Adipose tissue (tissue), 3 donors: ENCODE measurements around the gene SMNDC1. TPM values are rescaled to one million over a fixed set of nuclear protein-coding genes. Genes with fewer than 3 reads are reported as not detected.
"Not testable (repeated sequence)": the region's sequence is repeated elsewhere in the genome, so short reads cannot be mapped to it uniquely, and the experiment has no call there.

Experiments used
- H3K27ac ChIP-seq: one replicate; pipeline ENCODE4 v1.5.1; 2013; ENCODE audit warnings: low read depth, low read length
- WGBS, 3 donors: extraction: QIAGEN DNeasy Blood & Tissue Kit; methylation state at CpG; one replicate each; pipeline ENCODE4 v1.1.7; 2013; 5-methylcytosine and 5-hydroxymethylcytosine counted together
- polyA plus RNA-seq, 3 donors: library from polyadenylated mRNA; stranded (reverse); fragments of 200-250 nt; gene quantifications; one replicate each; pipeline ENCODE4 v1.2.3, GENCODE V29; 2013
- donor health status: healthy with polysubstance abuse.
- donor health status: Bipolar disorder and iron deficiency.
- donor health status: healthy.

The SMNDC1 gene
- polyA plus RNA-seq, 3 donors: 4.7 to 13.8 (median 10.0) TPM

DNA sequence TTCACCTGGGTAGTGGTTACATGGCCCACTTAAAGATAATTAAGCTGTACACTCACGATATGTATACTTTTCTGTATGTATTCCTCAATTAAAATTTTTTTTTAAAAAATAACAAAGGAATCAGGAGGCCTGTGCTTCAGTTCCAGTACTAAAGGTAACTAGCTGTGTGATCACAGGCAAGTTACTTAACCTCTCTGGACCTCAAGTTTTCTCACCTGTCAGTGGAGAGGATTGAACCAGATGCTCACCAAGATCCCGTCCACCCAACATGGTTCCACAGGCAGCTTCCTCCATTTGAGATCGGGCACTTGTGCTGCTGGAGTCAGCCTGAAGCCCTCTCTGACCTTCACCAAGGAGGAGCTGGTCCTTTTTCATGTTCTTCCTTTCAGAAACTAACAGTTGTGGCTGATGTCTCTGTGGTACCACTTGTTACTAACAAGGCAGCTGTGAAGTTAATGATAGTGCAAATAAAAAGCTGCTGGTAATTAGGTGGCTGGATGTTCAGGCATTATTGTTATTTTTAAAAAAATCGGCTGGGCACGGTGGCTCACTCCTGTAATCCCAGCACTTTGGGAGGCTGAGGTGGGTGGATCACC lies 29.4 kb upstream of the SMNDC1 start:
- WGBS, 3 donors: 73 to 90% (median 75%) methylated on average over 5 of the region's 5 CpGs
- no peak overlapping the region for H3K27ac ChIP-seq

- 94 to 98% (median 97%) methylated on average over 30 to 32 of the region's 32 CpGs for WGBS, 3 donors
- H3K27ac ChIP-seq: not testable (repeated sequence)
Observed at GRCh38 chr10:110331226-110331795, 26.6 kb upstream of the SMNDC1 start.

DNA sequence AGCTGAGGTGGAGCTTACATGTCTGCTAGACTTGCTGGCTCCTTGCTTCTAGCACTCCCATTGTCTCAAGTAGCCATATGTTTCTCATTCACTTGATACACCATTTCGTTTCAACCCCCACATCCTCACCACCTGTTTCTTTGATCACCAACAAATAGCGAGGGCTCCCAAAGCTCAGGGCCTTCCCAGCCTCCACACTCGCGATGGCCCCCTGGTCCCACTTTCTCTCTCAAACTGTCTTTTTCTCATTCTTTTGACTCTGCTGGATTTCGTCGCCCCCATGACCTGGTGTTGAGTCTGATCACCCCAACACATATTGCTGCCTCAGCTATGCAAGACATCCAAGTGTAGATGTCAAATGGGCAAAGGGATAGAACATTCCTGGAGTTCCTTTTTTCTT lies 26.0 kb upstream of the SMNDC1 start:
- H3K27ac ChIP-seq: no peak overlapping the region
- 88 to 93% (median 88%) methylated on average over 6 of the region's 6 CpGs for WGBS, 3 donors

DNA sequence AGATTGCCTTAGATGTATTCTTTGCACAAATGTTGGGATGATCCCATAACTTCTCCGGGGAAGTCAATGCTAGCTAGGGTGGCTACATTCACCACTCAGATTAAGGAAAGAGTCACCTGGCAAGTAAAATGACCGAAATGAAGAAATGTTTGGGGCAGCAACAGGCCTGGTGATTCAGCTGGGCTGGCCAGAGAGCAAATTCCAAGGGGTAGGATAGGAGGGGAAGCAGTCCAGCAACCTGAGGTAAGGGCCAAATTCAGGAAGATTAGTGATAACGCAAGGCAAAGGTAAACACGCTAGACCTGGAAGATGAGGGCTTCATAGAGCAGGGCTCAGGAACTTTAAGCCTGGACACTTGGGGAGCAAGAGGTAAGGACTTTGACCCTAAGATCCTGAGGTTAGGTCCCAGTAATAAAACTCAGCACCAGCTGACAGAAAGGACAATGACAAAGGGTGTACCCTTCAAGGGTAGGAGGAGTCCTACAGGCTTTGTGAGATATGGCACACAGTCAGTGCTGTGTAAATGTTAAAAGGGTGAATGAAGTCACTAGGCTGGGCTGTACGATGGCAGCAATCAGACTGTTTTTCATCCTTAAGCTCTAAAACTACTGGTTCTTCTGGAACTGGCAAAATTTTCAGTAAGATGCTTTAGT lies 22.7 kb upstream of the SMNDC1 start:
- H3K27ac ChIP-seq: no peak overlapping the region
- 82 to 91% (median 85%) methylated on average over 5 of the region's 5 CpGs for WGBS, 3 donors

DNA sequence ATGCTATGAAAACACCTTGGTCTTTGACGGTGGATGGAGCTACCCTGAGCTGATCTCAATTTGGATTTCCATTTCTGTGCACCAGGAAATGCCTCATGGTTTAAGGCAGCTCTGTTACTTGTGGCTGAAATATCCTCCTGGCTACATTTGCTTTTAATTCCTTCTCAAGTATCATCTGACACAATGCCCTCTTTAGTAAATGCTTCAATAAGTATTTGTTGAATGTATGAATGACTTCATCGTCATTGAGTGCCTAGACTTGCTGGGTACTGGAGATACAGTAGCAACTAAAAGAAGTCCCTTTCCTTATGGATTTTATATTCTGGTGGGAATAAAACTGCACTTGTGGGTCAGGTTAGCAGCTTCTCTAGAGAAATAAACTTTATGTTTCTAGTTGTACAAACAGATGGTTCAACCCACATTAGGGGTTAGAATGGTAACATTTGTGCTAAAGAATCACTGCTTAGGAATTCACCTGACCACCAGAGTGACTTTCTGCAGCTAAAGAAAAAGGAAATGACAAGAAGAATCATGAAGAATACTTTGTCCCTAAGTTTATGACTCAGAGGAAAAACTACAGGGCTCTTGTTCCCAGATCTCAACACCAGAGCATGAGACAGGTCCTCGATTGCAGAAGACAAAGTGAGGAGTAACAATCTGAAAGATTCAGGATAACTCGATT lies 21.8 kb upstream of the SMNDC1 start:
- 74 to 89% (median 84%) methylated on average over 4 of the region's 4 CpGs for WGBS, 3 donors
- no peak overlapping the region for H3K27ac ChIP-seq

DNA sequence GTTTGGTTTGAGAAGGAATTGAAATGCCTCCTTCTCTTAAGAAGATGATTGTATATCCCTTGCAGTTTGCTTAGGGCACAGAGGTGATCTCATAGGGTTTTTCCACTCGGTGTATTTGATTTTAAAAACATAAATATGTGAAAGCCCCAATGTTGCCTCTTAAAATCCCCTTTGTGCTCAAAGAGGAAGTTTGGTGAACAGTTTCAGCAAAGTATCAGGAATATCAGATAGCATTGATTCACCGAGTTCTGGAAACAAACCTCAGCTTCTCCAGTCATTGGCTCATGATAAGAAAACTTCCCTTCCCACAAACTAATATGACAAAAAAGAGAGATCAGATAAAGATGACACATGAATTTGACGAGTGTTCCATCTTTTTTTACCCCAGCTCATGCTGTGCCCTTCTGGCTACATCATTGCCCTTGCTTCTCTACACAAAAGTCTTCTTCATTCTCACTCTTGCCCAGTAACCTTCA lies 20.1 kb upstream of the SMNDC1 start:
- 31 to 50% (median 49%) methylated on average over 3 of the region's 3 CpGs for WGBS, 3 donors
- H3K27ac ChIP-seq: no peak overlapping the region

GRCh38 chr10:110324201-110324804 lies 19.6 kb upstream of the SMNDC1 start:
- no peak overlapping the region for H3K27ac ChIP-seq
- WGBS, 3 donors: 57 to 81% (median 77%) methylated on average over 5 of the region's 5 CpGs

- H3K27ac ChIP-seq: no peak overlapping the region
- WGBS, 3 donors: 75 to 79% (median 76%) methylated on average over 2 of the region's 2 CpGs
Observed at GRCh38 chr10:110323503-110323902, 18.8 kb upstream of the SMNDC1 start.

- 77 to 88% (median 86%) methylated on average over 6 of the region's 6 CpGs for WGBS, 3 donors
Observed at GRCh38 chr10:110321869-110322620, 17.3 kb upstream of the SMNDC1 start.

GRCh38 chr10:110317866-110318850 lies 13.4 kb upstream of the SMNDC1 start:
- no peak overlapping the region for H3K27ac ChIP-seq
- 76 to 93% (median 87%) methylated on average over 15 of the region's 15 CpGs for WGBS, 3 donors

More at GRCh38 chr10:110321869-110322620, 17.3 kb upstream of the SMNDC1 start:
- H3K27ac ChIP-seq: no peak overlapping the region

DNA sequence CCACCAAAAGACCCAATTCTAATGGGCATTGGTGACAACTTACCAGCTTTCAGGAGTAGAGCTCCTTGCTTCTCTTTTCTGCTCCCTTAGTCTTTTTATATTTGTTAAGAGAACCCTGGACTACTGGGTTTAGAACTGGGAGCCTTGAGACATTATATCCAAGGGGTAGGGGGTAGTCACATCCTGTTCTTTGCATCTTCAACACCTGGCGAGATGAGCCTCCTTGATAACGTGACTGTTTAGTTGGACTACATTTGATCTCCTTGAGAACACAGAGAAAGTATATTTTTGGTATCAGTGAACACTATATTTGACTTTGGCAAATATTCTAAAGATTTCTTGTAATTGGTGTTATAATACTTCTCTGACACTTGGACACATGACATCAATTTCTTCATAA lies 9.0 kb upstream of the SMNDC1 start:
- no peak overlapping the region for H3K27ac ChIP-seq
- WGBS, 3 donors: 49 to 84% (median 83%) methylated on average over 2 of the region's 2 CpGs

GRCh38 chr10:110312206-110312605 lies 7.5 kb upstream of the SMNDC1 start:
- 57 to 85% (median 80%) methylated on average over 2 of the region's 2 CpGs for WGBS, 3 donors
- no peak overlapping the region for H3K27ac ChIP-seq

GRCh38 chr10:110311357-110311949 lies 6.7 kb upstream of the SMNDC1 start:
- H3K27ac ChIP-seq: no peak overlapping the region
- WGBS, 3 donors: 2 to 5% (median 4%) methylated on average over 3 of the region's 3 CpGs

DNA sequence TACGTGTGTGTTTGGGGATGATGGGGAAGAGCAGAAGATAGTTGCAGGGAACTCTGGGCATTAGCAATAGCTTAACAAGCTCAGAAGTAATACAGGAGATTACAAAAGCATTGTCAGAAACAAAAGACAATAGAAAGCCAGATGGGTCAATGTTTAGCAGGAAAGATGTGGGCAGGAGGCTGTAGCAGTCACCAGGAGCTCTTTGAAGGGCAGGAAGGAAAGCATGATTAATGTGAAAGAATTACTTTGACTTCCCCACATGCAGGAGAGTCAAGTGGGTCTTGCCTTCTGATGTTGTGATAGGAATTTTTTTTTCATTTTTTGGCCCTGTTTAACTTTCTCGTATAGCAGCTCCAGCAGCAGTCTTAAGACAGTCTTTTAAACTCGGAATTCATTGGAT lies 6.0 kb upstream of the SMNDC1 start:
- H3K27ac ChIP-seq: no peak overlapping the region
- WGBS, 3 donors: 22 to 31% (median 23%) methylated on average over 3 of the region's 3 CpGs

DNA sequence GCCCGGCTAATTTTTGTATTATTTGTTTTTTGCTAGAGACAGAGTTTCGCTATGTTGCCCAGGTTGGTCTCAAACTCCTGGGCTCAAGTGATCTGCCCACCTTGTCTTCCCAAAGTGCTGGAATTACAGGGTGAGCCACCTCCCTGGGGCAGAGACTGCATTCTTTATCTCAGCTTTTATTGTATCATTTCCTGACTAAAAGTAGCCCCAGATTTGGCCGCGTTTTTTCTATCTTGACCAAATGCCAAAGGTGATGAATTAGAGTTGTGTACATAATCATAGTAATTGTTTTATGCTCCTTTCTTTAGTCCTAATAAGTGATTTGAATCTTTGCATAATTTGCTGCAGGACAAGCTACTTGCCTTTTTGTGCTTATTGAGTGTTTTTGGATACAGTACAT lies 3.1 kb upstream of the SMNDC1 start:
- no peak overlapping the region for H3K27ac ChIP-seq
- WGBS, 3 donors: 47 to 60% (median 54%) methylated on average over 4 of the region's 4 CpGs

GRCh38 chr10:110306452-110306768 lies 1.7 kb upstream of the SMNDC1 start:
- no peak overlapping the region for H3K27ac ChIP-seq
- WGBS, 3 donors: 5 to 13% (median 7%) methylated on average over 2 of the region's 2 CpGs
